HG03378 (cell line): ENCODE data around the gene FAM229A.
"Not testable (repeated sequence)": the region's sequence is repeated elsewhere in the genome, so short reads cannot be mapped to it uniquely, and the experiment has no call there.

ENCODE experiments used
- ATAC-seq: cut with Tn5 transposase; IDR thresholded peaks from one replicate; pipeline ENCODE4 v1.9.1; 2021; ENCODE audit warnings: mild to moderate bottlenecking, moderate library complexity; ENCODE audit not compliant: unreplicated experiment

Gene FAM229A

GRCh38 chr1:32377541-32378220 is 15.4 kb upstream of the FAM229A start:
- ATAC-seq: no peak

GRCh38 chr1:32376199-32376598 is 13.9 kb upstream of the FAM229A start:
- ATAC-seq: no peak

DNA sequence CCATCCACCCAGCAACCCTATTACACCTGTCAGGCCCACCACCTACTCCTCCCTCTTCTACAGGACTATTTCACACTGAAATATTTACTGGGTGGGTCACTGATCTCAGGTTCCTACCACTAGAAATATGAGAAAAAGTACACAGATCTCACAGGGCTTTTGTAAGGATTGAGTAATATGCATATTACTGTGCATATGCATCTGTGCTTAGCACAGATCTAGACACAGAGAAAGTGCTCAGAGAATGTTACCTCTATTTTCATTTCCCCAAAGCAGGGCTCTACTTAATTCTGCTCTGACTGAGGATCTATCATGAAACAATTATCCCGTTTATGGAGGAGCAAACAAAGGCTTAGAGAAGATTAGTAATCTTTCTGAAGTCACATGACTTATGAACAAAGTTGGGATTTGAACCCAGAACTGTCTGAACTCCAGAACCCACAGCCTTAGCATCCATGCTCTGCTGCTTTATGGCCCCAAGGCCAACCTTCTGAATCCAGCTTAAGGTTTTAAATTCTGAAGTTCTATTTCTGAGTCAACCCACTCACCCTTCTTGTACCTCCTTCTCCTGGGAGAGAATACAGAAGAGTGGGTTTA is 11.8 kb upstream of the FAM229A start:
- no peak for ATAC-seq

DNA sequence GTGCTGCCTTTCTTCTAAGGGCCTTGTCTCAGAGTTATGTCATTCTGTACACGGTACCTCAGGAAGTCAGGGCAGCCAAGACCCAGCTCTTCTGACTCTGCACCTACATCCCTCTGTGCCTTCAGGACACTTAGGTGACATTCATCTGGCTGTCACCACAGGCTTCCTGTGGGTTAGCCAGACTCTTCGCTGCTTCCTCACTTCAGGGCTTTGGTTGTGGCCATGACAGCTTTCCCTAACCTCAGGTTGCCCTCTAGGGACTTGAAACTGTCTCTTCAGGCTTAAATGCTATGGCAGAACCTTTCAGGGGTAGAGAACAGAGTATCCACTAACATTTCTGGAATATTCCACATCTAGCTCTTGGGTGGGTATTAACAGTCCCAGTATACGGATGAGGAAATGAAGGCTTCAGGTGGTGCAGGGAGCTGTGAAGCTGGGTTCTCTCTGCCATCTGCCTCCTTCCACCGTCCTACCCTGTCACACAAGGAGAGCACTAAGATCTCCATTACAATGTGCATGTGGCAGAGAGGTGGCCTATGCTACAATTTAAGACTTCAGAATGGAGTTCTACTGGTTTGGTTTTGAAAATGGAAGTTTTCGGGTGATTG is 10.0 kb upstream of the FAM229A start:
- ATAC-seq: no peak

DNA sequence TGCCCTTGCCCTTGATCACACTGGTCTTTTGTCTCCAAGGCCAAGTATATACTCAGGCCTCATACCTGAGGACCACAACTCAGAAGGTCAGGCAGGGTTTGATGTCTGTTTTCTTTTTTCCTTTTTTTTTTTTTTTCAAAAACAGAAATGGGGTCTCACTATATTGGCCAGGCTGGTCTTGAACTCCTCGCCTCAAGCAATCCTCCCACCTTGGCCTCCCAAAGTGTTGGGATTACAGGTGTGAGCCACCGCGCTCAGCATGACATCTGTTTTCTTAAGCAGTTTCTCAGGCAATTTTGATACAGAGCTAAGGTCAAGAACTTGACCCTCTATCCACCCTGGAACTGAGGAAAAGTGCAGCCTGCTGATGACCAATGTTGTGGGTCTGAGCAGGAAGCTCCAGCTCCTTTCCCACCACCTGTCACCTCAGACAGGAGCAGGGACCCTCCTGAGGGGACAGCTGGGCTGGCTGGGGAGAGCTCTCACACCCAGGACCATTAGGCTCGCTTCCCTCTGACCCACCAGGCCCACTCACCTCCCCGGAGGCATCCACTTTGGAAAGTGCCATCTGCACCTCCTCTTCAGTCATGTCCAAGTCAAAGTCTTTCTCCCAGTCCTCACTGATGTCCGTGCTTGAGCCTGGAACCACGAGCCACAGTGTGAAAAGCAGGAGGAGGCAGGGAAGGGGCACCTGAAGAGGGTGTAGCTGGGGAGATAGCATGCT is 5.8 kb upstream of the FAM229A start:
- ATAC-seq: no peak

DNA sequence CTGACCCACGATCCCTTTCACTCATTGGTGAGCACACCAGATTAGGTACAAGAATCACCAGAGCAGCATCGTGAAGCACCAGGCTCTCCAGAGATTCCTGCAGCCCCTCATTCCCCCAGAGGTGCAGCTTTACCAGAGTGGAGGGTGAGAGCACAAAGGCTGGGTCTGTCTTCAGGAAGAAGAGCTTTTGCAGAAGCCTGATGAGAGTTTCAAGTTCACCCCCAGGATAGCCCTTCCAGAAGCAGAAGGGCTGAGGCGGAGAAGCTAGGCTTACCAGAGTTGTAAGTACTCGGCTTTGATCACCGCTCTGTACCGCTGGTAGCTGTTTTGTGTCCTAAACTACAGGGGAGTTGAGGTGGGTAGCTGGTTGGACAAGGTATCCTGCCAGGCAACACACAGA is 3.2 kb upstream of the FAM229A start:
- no peak for ATAC-seq

- no peak for ATAC-seq
Observed at GRCh38 chr1:32364836-32365235, 2.6 kb upstream of the FAM229A start.

GRCh38 chr1:32363713-32364112 is 1.4 kb upstream of the FAM229A start:
- no peak for ATAC-seq

- no peak for ATAC-seq
Observed at GRCh38 chr1:32361674-32362473, 411 bp downstream of the FAM229A start.

DNA sequence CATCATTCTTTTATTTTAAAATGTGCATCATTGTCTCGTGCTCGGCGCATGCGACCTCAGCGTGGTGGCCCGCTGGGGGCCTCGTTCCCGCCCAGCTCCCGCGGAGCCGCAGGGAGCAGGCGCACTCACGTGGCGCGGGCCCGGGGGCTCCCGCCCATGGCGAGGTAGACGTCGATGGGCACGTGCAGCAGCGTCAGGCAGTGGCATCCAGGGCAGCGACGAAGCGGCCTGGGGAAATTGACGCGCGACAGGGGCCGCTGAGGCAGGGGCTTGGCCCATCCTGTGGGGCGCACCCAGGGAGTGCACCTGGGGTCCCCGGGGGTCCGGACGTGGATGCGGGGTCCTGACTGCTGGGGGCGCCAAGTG is 994 bp downstream of the FAM229A start:
- ATAC-seq: no peak

DNA sequence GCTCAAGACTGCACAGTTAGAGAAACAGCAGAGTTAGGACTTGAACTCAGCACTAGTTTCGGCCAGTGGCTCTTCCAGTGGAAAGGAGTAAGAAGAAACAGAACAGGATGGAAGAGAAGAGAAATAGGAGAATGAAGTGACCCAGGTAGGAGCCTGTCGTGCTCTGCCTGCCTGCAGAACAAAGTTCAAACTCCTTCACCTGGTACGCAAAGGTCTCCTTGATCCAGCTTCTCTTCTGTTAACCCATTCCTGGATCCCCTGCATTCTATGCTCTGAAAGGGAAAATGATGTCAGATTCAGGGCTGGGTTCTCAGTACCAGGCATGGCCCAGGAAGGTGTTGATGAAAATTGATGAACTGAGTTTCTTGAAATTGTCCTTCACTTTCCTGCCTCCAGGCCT is 3.9 kb downstream of the FAM229A start:
- ATAC-seq: no peak

DNA sequence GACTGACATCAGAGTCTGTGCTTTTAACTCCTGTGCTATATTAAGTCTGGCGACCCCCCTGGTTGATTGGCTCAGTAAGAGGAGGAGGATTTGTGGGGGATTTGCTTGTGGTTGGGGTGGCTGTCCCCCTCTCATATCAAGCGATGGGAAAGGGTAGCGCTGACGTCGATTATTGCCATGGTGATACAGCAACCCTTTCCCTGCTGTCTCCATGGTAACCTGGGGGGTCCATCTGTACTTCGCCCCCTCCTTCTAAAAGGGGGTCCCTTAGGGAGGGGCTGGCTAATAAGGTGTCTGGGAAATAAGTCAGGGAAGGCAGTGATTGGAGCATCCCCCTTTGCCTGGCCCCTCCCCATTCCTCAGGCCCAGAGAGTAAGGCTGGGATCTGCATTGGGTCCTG is 4.7 kb downstream of the FAM229A start:
- no peak for ATAC-seq

GRCh38 chr1:32356478-32356877 is 5.8 kb downstream of the FAM229A start:
- no peak for ATAC-seq

GRCh38 chr1:32355778-32356177 is 6.5 kb downstream of the FAM229A start:
- not testable (repeated sequence) for ATAC-seq

DNA sequence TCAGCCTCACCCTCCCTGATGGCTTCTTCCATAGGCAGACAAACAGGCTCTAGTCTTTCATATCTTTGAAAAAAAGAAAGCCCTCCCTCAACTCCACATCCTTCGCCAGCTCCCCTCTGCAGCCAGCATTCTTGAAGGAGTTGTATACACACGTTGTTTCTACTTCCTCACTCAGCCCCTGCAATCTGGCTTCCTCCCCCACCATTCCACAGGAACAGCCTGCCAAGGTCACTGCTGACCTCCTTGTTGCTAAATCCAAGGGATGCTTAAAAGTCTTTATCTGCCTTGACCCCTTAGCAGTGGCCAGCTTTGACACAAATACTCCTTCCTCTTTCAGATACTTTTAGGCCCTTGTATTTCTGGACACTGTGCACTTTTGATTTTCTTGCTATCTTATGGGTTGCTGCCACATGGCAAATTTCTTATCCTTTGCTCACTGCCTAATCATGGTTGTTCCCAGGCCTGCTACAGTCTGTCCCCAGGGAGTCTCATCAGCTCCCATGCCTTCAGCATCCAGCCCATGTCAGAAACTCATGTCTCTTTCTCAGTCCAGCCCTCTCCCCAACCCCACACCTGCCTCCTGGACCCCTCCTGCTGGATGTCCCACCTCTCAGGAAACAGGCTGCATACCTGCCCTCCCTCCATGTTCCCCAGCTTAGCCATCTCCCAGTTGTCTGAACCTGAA is 8.3 kb downstream of the FAM229A start:
- ATAC-seq: no peak

- ATAC-seq: no peak
Observed at GRCh38 chr1:32353431-32353830, 8.9 kb downstream of the FAM229A start.

GRCh38 chr1:32352831-32353383 is 9.4 kb downstream of the FAM229A start:
- ATAC-seq: no peak

GRCh38 chr1:32352239-32352745 is 10.0 kb downstream of the FAM229A start:
- ATAC-seq: no peak

DNA sequence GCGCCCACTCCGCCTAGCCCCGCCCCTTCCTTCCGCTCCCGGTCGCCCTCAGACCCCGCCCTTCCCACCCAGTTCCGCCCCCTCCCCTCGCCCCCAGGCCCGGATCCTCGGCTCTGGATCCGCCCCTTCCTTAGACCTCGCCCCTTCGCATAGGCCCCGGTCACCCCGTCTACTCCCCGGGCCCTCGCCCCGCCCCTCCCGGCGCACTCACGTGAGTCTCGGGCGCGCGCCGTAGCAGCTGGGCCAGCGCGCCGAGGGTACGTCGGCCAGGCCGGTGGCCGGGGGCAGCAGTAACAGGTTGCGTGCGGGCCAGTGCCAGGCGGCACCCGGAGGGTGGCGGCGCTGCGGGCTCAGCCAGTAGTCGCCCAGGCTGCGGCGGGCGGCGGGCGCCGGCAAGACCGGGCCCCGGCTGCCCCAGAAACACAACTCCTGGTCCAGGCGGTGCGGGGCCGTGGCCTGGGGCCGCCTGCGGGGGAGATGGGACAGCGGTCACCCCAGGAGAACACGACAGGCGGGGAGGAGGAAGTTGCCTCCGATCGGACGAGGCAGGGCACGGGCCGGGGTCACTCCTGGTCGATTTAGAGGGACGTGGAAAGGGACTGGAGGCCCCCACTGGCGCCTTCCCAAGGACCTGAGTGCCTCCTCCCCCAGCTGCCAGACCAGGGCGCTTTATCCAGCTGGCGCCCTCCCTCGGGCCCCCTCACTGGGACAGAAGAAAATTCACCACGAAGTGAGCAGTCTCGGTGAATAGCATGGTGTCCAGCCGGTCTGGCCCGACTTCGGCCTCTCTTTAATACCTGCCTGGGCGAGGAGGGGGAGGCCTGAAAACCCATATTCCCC is 10.7 kb downstream of the FAM229A start:
- ATAC-seq: no peak
